DMS53 treated with DMSO at 0.1 percent for 48 hours (cell line): ENCODE measurements around the gene HADHB.
"Not testable (repeated sequence)": the region's sequence is repeated elsewhere in the genome, so short reads cannot be mapped to it uniquely, and the experiment has no call there.

Experiments
- DNase-seq: peaks from one replicate; lab custom pipeline; 2025; ENCODE audit not compliant: unreplicated experiment; lab: John Stamatoyannopoulos, UW

HADHB gene

GRCh38 chr2:26326514-26326913 is 81.8 kb downstream of the HADHB start:
- DNase-seq = no peak

DNA sequence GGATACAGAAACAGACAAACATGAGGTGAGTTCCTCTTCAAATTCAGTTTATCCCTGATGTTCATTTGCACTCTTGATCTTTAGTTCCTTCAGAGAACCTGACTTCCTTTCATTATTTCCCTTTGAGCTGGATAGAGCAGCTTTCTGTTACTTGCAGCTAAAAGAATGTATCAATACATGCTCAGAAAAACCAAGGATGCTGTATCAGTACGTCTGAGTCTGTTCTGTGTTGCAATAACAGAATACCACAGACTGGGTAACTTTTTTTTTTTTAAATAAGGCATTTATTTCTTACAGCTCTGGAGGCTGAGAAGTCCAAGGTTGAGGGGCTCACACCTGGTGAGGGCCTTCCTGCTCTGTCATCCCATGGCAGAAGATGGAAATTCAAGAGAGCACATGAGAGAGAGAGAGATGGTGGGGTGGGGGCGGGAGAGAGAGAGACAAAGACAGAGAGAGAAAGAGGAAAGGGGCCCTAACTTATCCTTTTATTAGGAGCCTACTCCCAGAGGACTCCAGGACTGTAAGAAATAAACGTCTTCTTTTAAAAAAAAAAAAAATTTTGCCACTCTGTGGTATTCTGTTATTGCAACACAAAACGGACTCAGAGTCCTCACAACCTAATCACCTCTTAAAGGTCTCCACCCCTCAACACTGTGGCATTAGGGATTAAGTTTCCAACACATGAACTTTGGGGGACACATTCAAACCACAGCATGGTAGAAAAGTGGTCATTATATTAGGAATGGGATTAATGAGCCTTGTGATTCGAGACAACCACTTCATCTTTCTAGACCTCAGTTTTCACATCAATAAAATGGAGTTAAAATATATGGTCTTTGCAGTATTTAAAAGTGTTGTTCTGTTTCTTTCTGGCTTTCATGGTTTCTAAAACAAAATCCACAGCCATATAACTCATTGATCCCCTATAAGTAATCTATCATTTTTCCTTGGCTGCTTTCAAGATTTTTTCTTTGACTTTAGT is 82.8 kb downstream of the HADHB start:
- DNase-seq = no peak

GRCh38 chr2:26329083-26329482 is 84.3 kb downstream of the HADHB start:
- not testable (repeated sequence) for DNase-seq

DNA sequence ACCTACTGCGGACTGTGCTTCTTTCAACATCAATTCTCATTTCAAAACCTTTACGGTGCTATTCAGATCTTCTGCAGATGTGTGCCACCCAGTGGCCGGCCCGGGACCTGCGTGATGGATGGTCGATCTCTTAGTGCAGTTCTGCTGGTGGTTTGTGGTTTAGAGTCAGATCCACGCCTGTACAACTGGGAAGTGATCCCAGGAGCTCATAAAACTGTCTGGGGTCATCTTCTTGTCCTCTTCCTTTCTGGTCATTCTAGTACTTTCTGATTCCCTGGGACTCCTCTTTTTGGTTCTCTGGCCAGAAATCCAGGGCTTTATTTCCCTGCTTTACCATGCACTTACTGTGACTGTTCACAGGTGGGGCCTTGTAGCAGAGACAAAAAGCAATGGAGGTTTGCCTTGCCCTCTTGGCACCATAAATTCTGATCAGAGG is 85.4 kb downstream of the HADHB start:
- peak; percentile 39 for DNase-seq

DNA sequence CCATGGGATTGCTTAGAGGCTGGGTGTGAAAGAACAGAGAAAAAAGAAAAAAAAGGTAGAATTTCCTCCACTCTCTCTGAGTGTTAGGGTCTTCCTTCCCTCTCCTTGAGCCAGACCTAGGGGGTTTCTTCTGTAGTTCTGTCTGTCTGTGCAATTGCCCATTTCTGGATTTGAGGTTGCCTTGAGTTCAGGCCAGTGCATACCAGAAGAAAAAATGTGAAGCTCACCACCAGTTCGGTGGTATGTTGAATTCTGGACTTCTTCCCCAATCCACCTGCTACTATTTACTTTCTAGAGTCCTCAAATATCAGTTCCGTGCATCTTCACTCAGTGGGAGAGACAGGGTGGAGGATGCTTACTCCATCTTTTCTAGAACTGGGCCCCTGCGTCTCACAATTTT is 85.9 kb downstream of the HADHB start:
- DNase-seq = no peak

GRCh38 chr2:26331321-26331720 is 86.6 kb downstream of the HADHB start:
- DNase-seq = not testable (repeated sequence)

GRCh38 chr2:26333293-26333692 is 88.6 kb downstream of the HADHB start:
- no peak for DNase-seq

- DNase-seq = no peak
Observed at GRCh38 chr2:26335231-26335630, 90.5 kb downstream of the HADHB start.

DNA sequence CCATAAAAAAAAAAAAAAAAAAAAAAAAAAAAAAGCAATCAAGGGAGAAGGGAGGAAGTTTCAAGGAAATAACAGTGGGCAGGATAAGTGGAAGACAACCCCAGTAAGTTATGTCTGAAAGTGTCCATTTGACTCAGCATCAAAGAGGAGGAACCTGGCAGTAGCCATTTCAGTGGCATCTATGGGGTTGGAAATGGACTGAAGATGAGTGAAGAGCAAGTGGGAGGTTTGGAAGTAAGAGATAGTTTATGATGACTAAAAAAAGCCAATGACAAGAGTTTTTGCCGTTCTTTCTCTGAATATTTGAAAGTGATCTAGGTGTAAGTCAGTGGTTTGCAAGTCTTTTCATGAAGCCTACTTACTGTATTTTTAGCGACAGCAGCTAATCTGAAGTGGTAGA is 92.0 kb downstream of the HADHB start:
- DNase-seq = no peak

- DNase-seq = no peak
Observed at GRCh38 chr2:26337298-26337697, 92.6 kb downstream of the HADHB start.
